DLD1 (cell line): Measurements from ENCODE around the gene MDM4.
"Not testable (repeated sequence)": the region's sequence is repeated elsewhere in the genome, so short reads cannot be mapped to it uniquely, and the experiment has no call there.

ENCODE experiments used
- in situ Hi-C: cut with HindIII; loops from 2 replicates; pipeline ENCODE4 v1.10.0; 2017; ENCODE audit warnings: low sequenced_read_pairs

The MDM4 gene

GRCh38 chr1:204516180-204516879 lies at the start of gene MDM4:
MDM4 (plus strand) TSS chr1:204516406; CDS start chr1:204525519, 9,113 bp downstream.
- in situ Hi-C loops: loop anchor here (5.0 kb wide), 1 partner anchor 211 kb away; no protein-coding TSS in a partner anchor

GRCh38 chr1:204466416-204467405 lies 49.5 kb upstream of the MDM4 start:
- in situ Hi-C loops: no loop called here

GRCh38 chr1:204468206-204468605 lies 48.0 kb upstream of the MDM4 start:
- in situ Hi-C loops: no loop called here

GRCh38 chr1:204468766-204469302 lies 47.4 kb upstream of the MDM4 start:
- in situ Hi-C loops: no loop called here

GRCh38 chr1:204469304-204469703 lies 46.9 kb upstream of the MDM4 start:
- in situ Hi-C loops: no loop called here

- in situ Hi-C loops: no loop called here
Observed at GRCh38 chr1:204471687-204472086, 44.5 kb upstream of the MDM4 start.

- in situ Hi-C loops: no loop called here
Observed at GRCh38 chr1:204472660-204473059, 43.5 kb upstream of the MDM4 start.

GRCh38 chr1:204473400-204473965 lies 42.7 kb upstream of the MDM4 start:
- in situ Hi-C loops: no loop called here

- in situ Hi-C loops: no loop called here
Observed at GRCh38 chr1:204475656-204476432, 40.4 kb upstream of the MDM4 start.

GRCh38 chr1:204476563-204476962 lies 39.6 kb upstream of the MDM4 start:
- in situ Hi-C loops: no loop called here

- in situ Hi-C loops: no loop called here
Observed at GRCh38 chr1:204477036-204477740, 39.0 kb upstream of the MDM4 start.

- in situ Hi-C loops: no loop called here
Observed at GRCh38 chr1:204478172-204478899, 37.9 kb upstream of the MDM4 start.

- in situ Hi-C loops: no loop called here
Observed at GRCh38 chr1:204478921-204479320, 37.3 kb upstream of the MDM4 start.

- in situ Hi-C loops: no loop called here
Observed at GRCh38 chr1:204479387-204480136, 36.6 kb upstream of the MDM4 start.

GRCh38 chr1:204480515-204480914 lies 35.7 kb upstream of the MDM4 start:
- in situ Hi-C loops: no loop called here

GRCh38 chr1:204483791-204484190 lies 32.4 kb upstream of the MDM4 start:
- in situ Hi-C loops: no loop called here

- in situ Hi-C loops: not testable (repeated sequence)
Observed at GRCh38 chr1:204486513-204487255, 29.5 kb upstream of the MDM4 start.

- in situ Hi-C loops: no loop called here
Observed at GRCh38 chr1:204487256-204487615, 29.0 kb upstream of the MDM4 start.
